K562 (cell line): ENCODE results near the gene NCOA1.

Experiments used
- CEBPB ChIP-seq: fragments of 450-650 bp; IDR thresholded peaks from 2 replicates; pipeline ENCODE4 v1.6.1; 2016; ENCODE audit warnings: missing genetic modification characterization, missing compliant biosample characterization
- KLF13 ChIP-seq: fragments of 450-650 bp; IDR thresholded peaks from 2 replicates; pipeline ENCODE4 v1.6.1; 2016; ENCODE audit warnings: missing genetic modification characterization, low read depth, mild to moderate bottlenecking, missing compliant biosample characterization, moderate library complexity, borderline replicate concordance
- NR3C1 ChIP-seq: sonication (generic); formaldehyde crosslinking; IDR thresholded peaks from 2 replicates; pipeline ENCODE4 v1.8.1; 2022; ENCODE audit warnings: missing genetic modification reagents
- SP2 ChIP-seq: IDR thresholded peaks from 2 replicates; pipeline ENCODE4 v1.6.1; 2011; ENCODE audit warnings: mild to moderate bottlenecking, low read depth, low read length, moderate library complexity; ENCODE audit not compliant: poor library complexity, severe bottlenecking; ENCODE audit errors: extremely low read depth

- TF ChIP-seq KLF13 (tag): no peak
- no peak for TF ChIP-seq NR3C1 (CRISPR knock-in tag)
- TF ChIP-seq SP2: no peak
- TF ChIP-seq CEBPB (tag): no peak
Measured at GRCh38 chr2:24580561-24580960, 89.5 kb downstream of the NCOA1 start.
